ENCODE results near the gene ARRB1. TPM values are rescaled to one million over a fixed set of nuclear protein-coding genes. Genes with fewer than 3 reads are reported as not detected.

ARRB1 gene
- total RNA-seq, 1 experiment from 2014 or later, result 24.2 TPM

- no peaks in the 10 kb centered on the region for H3K9me2 ChIP-seq (ENCODE audit: insufficient read depth)
- no peak overlapping the region for H3K4me2 ChIP-seq (ENCODE audit: low read length)
- DNase-seq (ENCODE audit: low read depth, low spot score) (no peak), ATAC-seq (no peak)
- no peak for TF ChIP-seq JUND (IDR thresholded peaks at IDR 0.05)
- TF ChIP-seq ZNF274 (IDR thresholded peaks at IDR 0.05; ENCODE audit: low read depth, low read length), result no peak
- no peak for TF ChIP-seq EGR1 (IDR thresholded peaks at IDR 0.05; ENCODE audit: low read depth)
- TF ChIP-seq, protein P1, sequence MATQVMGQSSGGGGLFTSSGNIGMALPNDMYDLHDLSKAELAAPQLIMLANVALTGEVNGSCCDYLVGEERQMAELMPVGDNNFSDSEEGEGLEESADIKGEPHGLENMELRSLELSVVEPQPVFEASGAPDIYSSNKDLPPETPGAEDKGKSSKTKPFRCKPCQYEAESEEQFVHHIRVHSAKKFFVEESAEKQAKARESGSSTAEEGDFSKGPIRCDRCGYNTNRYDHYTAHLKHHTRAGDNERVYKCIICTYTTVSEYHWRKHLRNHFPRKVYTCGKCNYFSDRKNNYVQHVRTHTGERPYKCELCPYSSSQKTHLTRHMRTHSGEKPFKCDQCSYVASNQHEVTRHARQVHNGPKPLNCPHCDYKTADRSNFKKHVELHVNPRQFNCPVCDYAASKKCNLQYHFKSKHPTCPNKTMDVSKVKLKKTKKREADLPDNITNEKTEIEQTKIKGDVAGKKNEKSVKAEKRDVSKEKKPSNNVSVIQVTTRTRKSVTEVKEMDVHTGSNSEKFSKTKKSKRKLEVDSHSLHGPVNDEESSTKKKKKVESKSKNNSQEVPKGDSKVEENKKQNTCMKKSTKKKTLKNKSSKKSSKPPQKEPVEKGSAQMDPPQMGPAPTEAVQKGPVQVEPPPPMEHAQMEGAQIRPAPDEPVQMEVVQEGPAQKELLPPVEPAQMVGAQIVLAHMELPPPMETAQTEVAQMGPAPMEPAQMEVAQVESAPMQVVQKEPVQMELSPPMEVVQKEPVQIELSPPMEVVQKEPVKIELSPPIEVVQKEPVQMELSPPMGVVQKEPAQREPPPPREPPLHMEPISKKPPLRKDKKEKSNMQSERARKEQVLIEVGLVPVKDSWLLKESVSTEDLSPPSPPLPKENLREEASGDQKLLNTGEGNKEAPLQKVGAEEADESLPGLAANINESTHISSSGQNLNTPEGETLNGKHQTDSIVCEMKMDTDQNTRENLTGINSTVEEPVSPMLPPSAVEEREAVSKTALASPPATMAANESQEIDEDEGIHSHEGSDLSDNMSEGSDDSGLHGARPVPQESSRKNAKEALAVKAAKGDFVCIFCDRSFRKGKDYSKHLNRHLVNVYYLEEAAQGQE (IDR thresholded peaks at IDR 0.05; ENCODE audit: low read depth), result no peak
- TF ChIP-seq TCF7L2 (IDR thresholded peaks at IDR 0.05; ENCODE audit: borderline replicate concordance, extremely low read depth, insufficient read depth, insufficient read length), result no peak
- TF ChIP-seq SIN3A (IDR thresholded peaks at IDR 0.05; ENCODE audit: low read depth), result no peak
- TF ChIP-seq POLR2A (IDR thresholded peaks at IDR 0.05; ENCODE audit: borderline replicate concordance, extremely low read depth, insufficient read depth, insufficient read length), result no peak
- TF ChIP-seq CBX3 (IDR thresholded peaks at IDR 0.05; ENCODE audit: low read depth), result no peak
- no peak for TF ChIP-seq ZBTB33 (IDR thresholded peaks at IDR 0.05; ENCODE audit: extremely low read depth, insufficient replicate concordance, low read length)
- TF ChIP-seq SRF (IDR thresholded peaks at IDR 0.05; ENCODE audit: low read depth), result no peak
- no peak for TF ChIP-seq POLR2AphosphoS5 (IDR thresholded peaks at IDR 0.05; ENCODE audit: low read depth, low read length)
- no peak for TF ChIP-seq MAX (IDR thresholded peaks at IDR 0.05)
- no peak for TF ChIP-seq ELF1 (IDR thresholded peaks at IDR 0.05; ENCODE audit: borderline replicate concordance, low read depth)
- TF ChIP-seq ZFX (IDR thresholded peaks at IDR 0.05), result no peak
- TF ChIP-seq RAD21 (IDR thresholded peaks at IDR 0.05; ENCODE audit: low read depth), result no peak
- TF ChIP-seq SP1 (IDR thresholded peaks at IDR 0.05; ENCODE audit: low read depth), result no peak
- TF ChIP-seq EZH2 (IDR thresholded peaks at IDR 0.05), result no peak
- H3K4me3 ChIP-seq (replicated peaks in 1 of 2; ENCODE audit: low read depth in 1 of 2, low read length in 2 of 2), result no peak overlapping the region
- no peak overlapping the region for H3K27ac ChIP-seq (ENCODE audit: low read depth, low read length)
- H2AFZ ChIP-seq (ENCODE audit: low read depth, low read length, poor library complexity, severe bottlenecking), result no peak overlapping the region
- no peaks in the 10 kb centered on the region for H3K79me2 ChIP-seq (ENCODE audit: insufficient read depth, low read length)
- ChIA-PET RAD21 (ENCODE audit: low non-redundant PET in 1 of 2, low total read pairs in 2 of 2, uncharacterized antibody in 2 of 2, unreplicated experiment in 2 of 2) (interaction anchor here in 1 of 2 experiments (0.6 kb wide), 1 partner anchor 128 kb away, joined by 3 read pairs; no protein-coding TSS in a partner anchor), POLR2A (no interaction called here), CTCF (interaction anchor here (0.6 to 2.4 kb wide), 2 partner anchors 20 to 87 kb away, joined by 4 to 9 read pairs; no protein-coding TSS in a partner anchor)
- H3K27me3 ChIP-seq (ENCODE audit: insufficient read depth, low read length), result no peaks in the 10 kb centered on the region
- peaks cover 0 to 2% of the 10 kb centered on the region in 2 experiments; a peak in 1 of 4 replicates for H3K36me3 ChIP-seq (ENCODE audit: control insufficient read depth in 1 of 2, insufficient read depth in 2 of 2, low read length in 2 of 2)
- H3K9me3 ChIP-seq (ENCODE audit: control insufficient read depth in 1 of 2, insufficient read depth in 1 of 2, low read depth in 1 of 2, low read length in 2 of 2), result no peaks in the 10 kb centered on the region
- intact Hi-C loops (cut with micrococcal nuclease), result no loop called here
- no peaks in the 10 kb centered on the region for H3K4me1 ChIP-seq (ENCODE audit: control insufficient read depth in 1 of 2, insufficient read depth in 2 of 2, low read length in 2 of 2)
- no peak overlapping the region for H3K9ac ChIP-seq (ENCODE audit: low read length)
- H4K20me1 ChIP-seq (ENCODE audit: insufficient read depth), result no peaks in the 10 kb centered on the region
- no TSS peak for BruUV-seq (replicated peaks)
Measured at GRCh38 chr11:75268626-75269366, 82.7 kb downstream of the ARRB1 start.
